PC-9 (cell line): Measurements from ENCODE around the gene PRICKLE3. TPM values are rescaled to one million over a fixed set of nuclear protein-coding genes. Genes with fewer than 3 reads are reported as not detected.
"Not testable (repeated sequence)": the region's sequence is repeated elsewhere in the genome, so short reads cannot be mapped to it uniquely, and the experiment has no call there.

Source experiments
- BruUV-seq: library from RNA; stranded (reverse); fragments of 400-500 nt; replicated peaks from 2 replicates; lab custom pipeline; 2021; lab: Mats Ljungman, UMichigan
- CTCF ChIA-PET: fragments of 300-600 bp; sonication (Branson Sonifier 250); formaldehyde crosslinking; loops from one replicate; lab custom pipeline; 2022; ENCODE audit warnings: antibody characterized with exemption; lab: Charles Lee
- POLR2A ChIA-PET: fragments of 300-600 bp; sonication (Branson Sonifier 250); formaldehyde crosslinking; loops from one replicate; lab custom pipeline; 2022; ENCODE audit warnings: antibody characterized with exemption; ENCODE audit not compliant: unreplicated experiment; lab: Charles Lee
- DNase-seq, 2 experiments: peaks; one replicate each; pipeline versions ENCODE4 v3.0.0 to v3.0.0-alpha.2; 2015 to 2022; ENCODE audit warnings: mixed read lengths in 1 of 2
- H2AFZ ChIP-seq: fragments of 200-600 bp; sonication (generic); 2 replicates; pipeline ENCODE4 v1.8.1; 2017; ENCODE audit warnings: antibody characterized with exemption
- H3F3A ChIP-seq: fragments of 200-600 bp; sonication (generic); 2 replicates; pipeline ENCODE4 v1.8.1; 2017; ENCODE audit warnings: antibody characterized with exemption, mild to moderate bottlenecking, low read depth; ENCODE audit not compliant: insufficient read depth
- H3K27ac ChIP-seq: fragments of 200-600 bp; sonication (generic); 2 replicates; pipeline ENCODE4 v1.6.1; 2016; ENCODE audit warnings: mixed run types
- H3K27me3 ChIP-seq: fragments of 200-600 bp; sonication (generic); 2 replicates; pipeline ENCODE4 v1.6.1; 2016; ENCODE audit warnings: low read depth, mixed run types; ENCODE audit not compliant: insufficient read depth
- H3K36me3 ChIP-seq: fragments of 200-600 bp; sonication (generic); 2 replicates; pipeline ENCODE4 v1.6.1; 2016; ENCODE audit warnings: low read depth, mixed run types
- H3K4me1 ChIP-seq: fragments of 200-600 bp; sonication (generic); replicated peaks from 2 replicates; pipeline ENCODE4 v1.6.1; 2016; ENCODE audit warnings: mixed run types; ENCODE audit not compliant: insufficient read depth
- H3K4me2 ChIP-seq: fragments of 200-600 bp; sonication (generic); 2 replicates; pipeline ENCODE4 v1.6.1; 2017; ENCODE audit warnings: mixed run types
- H3K4me3 ChIP-seq: fragments of 200-600 bp; sonication (generic); 2 replicates; pipeline ENCODE4 v1.6.1; 2016; ENCODE audit warnings: mixed run types
- H3K79me2 ChIP-seq: fragments of 200-600 bp; sonication (generic); 2 replicates; pipeline ENCODE4 v1.6.1; 2017; ENCODE audit warnings: low read depth, mixed run types
- H3K9me2 ChIP-seq: fragments of 200-600 bp; sonication (generic); 2 replicates; pipeline ENCODE4 v1.8.1; 2017; ENCODE audit warnings: mild to moderate bottlenecking; ENCODE audit not compliant: insufficient read depth
- H3K9me3 ChIP-seq: fragments of 200-600 bp; sonication (generic); 2 replicates; pipeline ENCODE4 v1.8.1; 2016; ENCODE audit warnings: low read depth; ENCODE audit not compliant: insufficient read depth
- H4K20me1 ChIP-seq: fragments of 200-600 bp; sonication (generic); 2 replicates; pipeline ENCODE4 v1.8.1; 2017; ENCODE audit not compliant: insufficient read depth
- CTCF ChIP-seq: fragments of 200-600 bp; sonication (generic); conservative IDR thresholded peaks from 2 replicates; pipeline ENCODE4 v1.6.1; 2017; ENCODE audit warnings: mixed run types, antibody characterized with exemption, mild to moderate bottlenecking, moderate library complexity
- EZH2 ChIP-seq: fragments of 200-600 bp; sonication (generic); IDR thresholded peaks from 2 replicates; pipeline ENCODE4 v1.8.0; 2017; ENCODE audit warnings: antibody characterized with exemption, low read depth
- intact Hi-C: fragments of 100-400 bp; cut with micrococcal nuclease; formaldehyde crosslinking; loops from one replicate; pipeline ENCODE4 v1.10.0; 2022; ENCODE audit not compliant: unreplicated experiment
- total RNA-seq: library from RNA; stranded (reverse); gene quantifications from 2 replicates; pipeline ENCODE4 v1.2.3, GENCODE V29; 2021

The PRICKLE3 gene
- total RNA-seq, 1 experiment from 2014 or later, result 13.5 TPM

DNA sequence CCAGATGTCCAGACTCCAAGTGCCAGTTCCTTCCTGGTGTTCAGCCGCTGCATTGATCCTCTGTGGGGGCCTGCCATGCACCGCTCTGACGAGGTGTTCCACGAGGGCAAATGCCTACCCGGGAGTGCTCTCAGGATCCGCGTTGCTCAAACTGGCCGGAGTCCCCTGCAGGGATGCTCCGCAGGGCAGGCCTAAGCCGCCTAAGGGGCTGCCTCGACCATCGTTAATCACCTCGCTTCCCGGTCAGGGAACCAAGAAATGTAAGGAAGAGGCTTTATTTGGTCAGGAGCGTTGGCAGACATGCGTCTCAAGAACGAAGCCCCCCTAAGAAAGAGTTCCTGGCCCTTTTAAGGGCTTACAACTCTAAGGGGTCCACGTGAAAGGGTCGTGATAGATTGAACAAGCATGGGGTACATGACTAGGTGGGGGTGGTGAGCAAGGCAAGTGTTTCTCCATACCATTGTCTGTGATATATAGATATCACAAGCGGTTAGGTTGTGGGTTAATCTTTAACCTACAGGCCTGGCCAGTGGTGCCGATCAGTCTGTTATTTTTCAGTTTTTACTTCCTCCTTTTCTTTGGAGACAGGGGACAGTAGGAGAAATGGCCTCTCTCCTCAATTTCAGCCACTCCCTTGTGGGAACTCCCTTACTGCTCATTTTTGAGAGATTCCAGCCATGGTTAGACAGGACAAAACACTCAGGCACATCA, 37.6 kb downstream of the PRICKLE3 start:
- H3K4me2 ChIP-seq, CTCF ChIA-PET, H3F3A ChIP-seq, H3K9me2 ChIP-seq, H3K4me3 ChIP-seq, H3K9me3 ChIP-seq, DNase-seq, POLR2A ChIA-PET, BruUV-seq, H3K4me1 ChIP-seq, H2AFZ ChIP-seq, H3K36me3 ChIP-seq, H3K79me2 ChIP-seq, H3K27ac ChIP-seq, H3K27me3 ChIP-seq, intact Hi-C loops, H4K20me1 ChIP-seq: not testable (repeated sequence)

GRCh38 chrX:49147936-49148335, 38.2 kb downstream of the PRICKLE3 start:
- no peaks in the 10 kb centered on the region for H3K36me3 ChIP-seq
- no peak overlapping the region for H2AFZ ChIP-seq
- no TSS peak for BruUV-seq
- DNase-seq, result no peak
- H3F3A ChIP-seq, result no peaks in the 10 kb centered on the region
- H3K27ac ChIP-seq, result no peak overlapping the region
- H3K4me2 ChIP-seq, result no peak overlapping the region
- H3K9me3 ChIP-seq, result no peaks in the 10 kb centered on the region
- ChIA-PET POLR2A (no interaction called here), CTCF (no interaction called here)
- no peaks in the 10 kb centered on the region for H3K79me2 ChIP-seq
- no peaks in the 10 kb centered on the region for H3K27me3 ChIP-seq
- H3K9me2 ChIP-seq, result no peaks in the 10 kb centered on the region
- TF ChIP-seq CTCF (no peak), EZH2 (no peak)
- intact Hi-C loops, result no loop called here
- H3K4me1 ChIP-seq, result no peaks in the 10 kb centered on the region
- H3K4me3 ChIP-seq, result no peak overlapping the region
- no peaks in the 10 kb centered on the region for H4K20me1 ChIP-seq

GRCh38 chrX:49147282-49147681, 38.9 kb downstream of the PRICKLE3 start:
- no peaks in the 10 kb centered on the region for H3K79me2 ChIP-seq
- BruUV-seq, result no TSS peak
- H3K27me3 ChIP-seq, result no peaks in the 10 kb centered on the region
- ChIA-PET POLR2A (no interaction called here), CTCF (no interaction called here)
- no peak for DNase-seq
- TF ChIP-seq EZH2 (no peak), CTCF (no peak)
- H3K9me3 ChIP-seq, result no peaks in the 10 kb centered on the region
- no peak overlapping the region for H3K4me2 ChIP-seq
- H4K20me1 ChIP-seq, result no peaks in the 10 kb centered on the region
- intact Hi-C loops, result no loop called here
- no peaks in the 10 kb centered on the region for H3K36me3 ChIP-seq
- H3K27ac ChIP-seq, result no peak overlapping the region
- no peak overlapping the region for H3K4me3 ChIP-seq
- no peaks in the 10 kb centered on the region for H3K4me1 ChIP-seq
- no peaks in the 10 kb centered on the region for H3K9me2 ChIP-seq
- H3F3A ChIP-seq, result no peaks in the 10 kb centered on the region
- H2AFZ ChIP-seq, result no peak overlapping the region

GRCh38 chrX:49143154-49143553, 43.0 kb downstream of the PRICKLE3 start:
- H4K20me1 ChIP-seq, H3K9me2 ChIP-seq, intact Hi-C loops, POLR2A ChIA-PET, H3K4me3 ChIP-seq, H2AFZ ChIP-seq, H3K9me3 ChIP-seq, H3F3A ChIP-seq, H3K27me3 ChIP-seq, H3K79me2 ChIP-seq, BruUV-seq, DNase-seq, CTCF ChIA-PET, H3K27ac ChIP-seq, H3K36me3 ChIP-seq, H3K4me2 ChIP-seq, H3K4me1 ChIP-seq: not testable (repeated sequence)

DNA sequence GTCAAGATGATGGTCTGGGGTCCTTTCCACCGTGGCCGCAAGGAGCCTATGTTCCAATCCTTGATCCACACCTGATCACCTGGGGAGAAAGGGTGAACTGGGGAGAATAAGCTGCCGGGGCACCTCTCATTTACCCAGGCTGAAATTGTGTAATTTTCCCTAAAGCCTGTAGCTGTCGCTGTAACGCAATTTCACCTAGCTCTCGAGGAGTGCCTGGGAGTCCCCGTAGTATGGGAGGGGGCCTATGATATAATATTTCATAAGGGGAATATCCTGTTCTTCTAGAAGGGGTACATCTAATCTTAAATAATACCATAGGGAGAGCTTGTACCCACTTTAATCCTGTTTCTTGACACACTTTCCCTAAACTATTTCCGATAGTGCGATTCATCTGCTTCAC, 43.9 kb downstream of the PRICKLE3 start:
- CTCF ChIA-PET, result interaction anchor here (0.6 kb wide), 1 partner anchor 17 kb away, joined by 5 read pairs; no protein-coding TSS in a partner anchor
- not testable (repeated sequence) for DNase-seq, H3K9me2 ChIP-seq

More for the DNA sequence above, 43.9 kb downstream of the PRICKLE3 start:
- H3K4me1 ChIP-seq, H3K27ac ChIP-seq, H3K36me3 ChIP-seq, H3K79me2 ChIP-seq, H3K27me3 ChIP-seq, H3K4me3 ChIP-seq, H3F3A ChIP-seq, H3K9me3 ChIP-seq, H4K20me1 ChIP-seq, H2AFZ ChIP-seq, BruUV-seq, H3K4me2 ChIP-seq, POLR2A ChIA-PET, intact Hi-C loops: not testable (repeated sequence)
